AML-193 (cell line): ENCODE data around the gene ANKRD11.

Source experiments
- DNase-seq, 2 experiments: peaks; one replicate each; lab custom pipeline; 2025; lab: John Stamatoyannopoulos, UW

The ANKRD11 gene

GRCh38 chr16:89297156-89297874 is 193.0 kb downstream of the ANKRD11 start:
- no peak for DNase-seq

- DNase-seq: no peak
Observed at GRCh38 chr16:89295915-89296314, 194.4 kb downstream of the ANKRD11 start.

GRCh38 chr16:89295071-89295900 is 195.1 kb downstream of the ANKRD11 start:
- no peak for DNase-seq

DNA sequence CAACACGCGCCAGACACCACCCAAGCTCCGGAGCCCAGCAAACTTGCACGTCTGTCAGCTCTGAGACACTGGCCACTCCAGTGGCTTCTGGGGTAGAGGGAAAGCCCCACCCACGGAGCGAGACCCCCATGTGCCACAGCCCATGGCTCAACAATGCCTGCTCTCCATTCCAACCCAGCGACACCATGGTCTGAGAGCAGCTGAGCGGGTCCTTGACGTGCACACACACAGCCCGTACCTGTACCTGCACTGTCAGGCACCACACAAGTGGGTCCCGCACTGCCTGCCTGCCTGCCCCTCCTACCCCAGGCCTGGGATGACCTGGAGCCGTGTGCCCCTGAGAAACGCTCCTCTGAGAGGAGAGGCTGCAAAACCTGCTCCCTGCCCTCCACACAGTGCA is 195.9 kb downstream of the ANKRD11 start:
- no peak for DNase-seq

DNA sequence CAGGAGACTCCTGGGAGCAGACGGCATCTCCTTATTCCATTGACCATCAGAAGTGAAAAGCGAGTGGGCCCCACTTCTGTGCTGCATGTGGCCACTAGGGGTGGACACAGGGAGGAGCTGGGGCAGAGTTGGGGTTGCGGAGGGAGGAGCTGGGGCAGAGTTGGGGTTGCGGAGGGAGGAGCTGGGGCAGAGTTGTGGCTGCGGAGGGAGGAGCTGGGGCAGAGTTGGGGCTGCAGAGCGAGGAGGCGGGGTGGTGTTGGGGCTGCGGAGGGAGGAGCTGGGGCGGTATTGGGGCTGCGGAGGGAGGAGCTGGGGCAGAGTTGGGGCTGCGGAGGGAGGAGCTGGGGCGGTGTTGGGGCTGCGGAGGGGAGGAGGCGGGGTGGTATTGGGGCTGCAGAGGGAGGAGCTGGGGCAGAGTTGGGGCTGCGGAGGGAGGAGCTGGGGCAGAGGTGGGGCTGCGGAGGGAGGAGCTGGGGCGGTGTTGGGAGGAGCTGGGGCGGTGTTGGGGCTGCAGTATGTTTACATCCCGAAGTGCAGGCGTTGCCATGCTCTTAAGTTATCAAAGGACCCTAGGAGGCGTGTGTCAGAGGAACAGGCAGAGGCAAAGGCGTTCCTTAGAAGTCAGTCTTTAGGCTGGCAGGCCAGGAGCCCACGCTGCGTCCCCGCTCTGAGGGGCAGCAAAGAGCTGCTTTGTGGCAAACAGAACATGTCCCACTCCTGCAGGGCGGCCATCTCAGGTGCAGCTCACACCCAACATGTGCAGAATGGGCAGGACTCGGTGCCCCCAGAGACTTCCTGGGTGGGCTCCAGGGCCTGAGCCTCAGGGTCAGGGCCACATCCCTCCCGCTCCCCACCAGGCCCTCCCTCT is 196.9 kb downstream of the ANKRD11 start:
- no peak for DNase-seq

DNA sequence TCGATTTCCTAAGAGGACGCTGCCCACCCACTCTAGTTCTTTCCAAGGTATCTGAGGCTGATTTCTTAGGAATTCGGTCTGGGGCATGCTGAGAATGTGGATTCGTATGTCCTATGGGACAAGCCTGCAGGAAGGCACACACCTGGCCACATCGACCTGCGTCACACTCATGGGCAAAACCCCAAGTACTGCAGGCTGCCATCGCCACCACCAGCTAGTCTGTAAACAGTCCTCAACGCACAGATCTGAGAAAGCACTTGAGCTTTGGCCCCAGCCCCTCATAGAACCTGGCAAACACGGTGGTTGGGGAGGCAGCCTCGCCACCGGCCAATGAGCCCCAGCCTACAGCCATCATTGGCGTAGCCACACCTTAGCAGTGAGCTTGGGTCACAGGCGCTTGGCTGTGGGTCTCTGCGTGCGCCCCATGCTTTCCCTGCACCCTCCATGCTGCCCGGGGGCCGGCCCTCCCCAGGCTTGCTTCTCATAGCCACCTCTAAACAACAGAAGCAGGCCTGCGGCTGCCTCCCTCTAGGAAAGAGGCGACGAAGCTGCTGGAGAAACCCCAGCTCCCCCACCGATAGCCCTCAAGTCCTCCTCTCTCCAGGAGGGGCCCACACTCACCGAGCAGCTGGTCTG is 197.8 kb downstream of the ANKRD11 start:
- no peak for DNase-seq

DNA sequence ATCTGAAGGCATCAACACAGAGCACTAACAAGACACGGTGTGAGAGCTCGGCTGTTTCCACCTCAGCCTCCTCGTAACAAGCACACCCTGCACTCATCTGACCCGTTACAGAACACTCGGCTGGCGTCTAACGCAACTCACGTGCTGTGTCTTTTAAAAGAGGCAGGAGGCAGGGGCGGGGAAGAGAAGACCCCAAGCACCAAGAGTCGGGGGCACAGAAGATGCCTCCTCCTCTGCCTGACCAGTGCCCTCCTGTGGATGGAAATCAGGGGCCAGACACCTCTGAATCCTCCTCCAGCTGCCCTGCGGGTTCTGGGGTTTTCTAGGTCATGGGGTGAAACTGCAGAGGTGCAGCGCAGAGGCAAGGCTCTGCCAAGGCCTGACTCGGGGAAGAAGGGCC is 198.6 kb downstream of the ANKRD11 start:
- no peak for DNase-seq

DNA sequence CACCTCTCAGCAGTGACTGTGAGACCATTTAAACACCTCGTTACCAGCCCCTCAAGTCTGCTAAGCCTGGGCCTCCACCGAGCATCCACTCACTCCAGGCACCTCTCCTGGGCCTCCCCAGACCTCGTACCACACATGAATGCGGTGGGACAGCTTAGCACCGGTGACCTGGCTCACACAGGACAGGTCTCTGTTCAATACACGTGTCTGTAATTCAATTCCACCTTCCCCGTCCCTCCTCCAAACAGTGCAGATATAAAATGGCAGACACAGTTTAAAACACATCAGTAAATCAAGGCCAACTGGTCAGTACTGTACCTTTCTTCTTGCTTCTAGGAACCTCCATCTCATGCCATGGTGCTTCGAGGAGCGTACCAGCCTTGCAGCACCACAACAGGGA is 199.0 kb downstream of the ANKRD11 start:
- no peak for DNase-seq

GRCh38 chr16:89290887-89291286 is 199.5 kb downstream of the ANKRD11 start:
- no peak for DNase-seq

GRCh38 chr16:89290472-89290871 is 199.9 kb downstream of the ANKRD11 start:
- DNase-seq: no peak

DNA sequence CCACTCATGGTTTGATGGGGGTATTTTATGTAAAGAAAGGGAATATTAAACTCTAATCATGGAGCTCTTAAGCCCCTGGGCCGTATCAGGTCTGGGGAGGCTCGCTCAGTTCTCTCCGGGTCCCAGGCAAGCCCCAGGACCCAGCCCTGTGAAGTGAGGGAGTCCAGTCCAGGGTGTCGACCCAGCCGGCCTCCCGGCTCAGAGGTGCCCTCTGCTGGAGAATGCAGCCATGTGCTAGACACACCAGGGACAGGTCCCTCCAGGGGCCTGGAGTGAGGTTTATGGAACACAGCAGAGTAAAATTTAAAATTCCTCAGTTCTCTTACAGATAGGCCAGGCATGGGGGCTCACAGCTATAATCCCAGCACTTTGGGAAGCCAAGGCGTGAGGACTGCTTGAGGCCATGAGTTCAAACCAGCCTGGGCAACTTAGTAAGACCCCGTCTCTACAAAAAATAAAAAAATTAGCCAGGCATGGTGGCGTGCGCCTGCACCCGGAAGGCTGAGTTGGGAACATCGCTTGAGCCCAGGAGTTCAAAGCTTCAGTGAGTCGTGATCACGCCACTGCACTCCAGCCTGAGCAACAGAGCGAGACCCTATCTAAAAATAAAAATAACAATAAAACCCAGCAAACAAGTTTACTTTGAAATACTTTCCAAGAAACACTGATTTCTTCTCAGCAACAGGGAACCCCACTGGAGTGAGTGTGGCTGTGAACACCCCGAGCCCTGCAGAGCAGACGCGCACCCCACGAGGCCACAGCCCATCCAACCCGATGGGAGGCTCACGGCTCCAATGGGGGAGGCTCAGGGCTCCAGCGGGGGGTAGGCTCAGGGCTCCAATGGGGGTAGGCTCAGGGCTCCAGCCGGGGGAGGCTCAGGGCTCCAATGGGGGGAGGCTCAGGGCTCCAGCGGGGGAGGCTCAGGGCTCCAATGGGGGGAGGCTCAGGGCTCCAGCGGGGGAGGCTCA is 200.6 kb downstream of the ANKRD11 start:
- peak; percentile 38 to 49 for DNase-seq

DNA sequence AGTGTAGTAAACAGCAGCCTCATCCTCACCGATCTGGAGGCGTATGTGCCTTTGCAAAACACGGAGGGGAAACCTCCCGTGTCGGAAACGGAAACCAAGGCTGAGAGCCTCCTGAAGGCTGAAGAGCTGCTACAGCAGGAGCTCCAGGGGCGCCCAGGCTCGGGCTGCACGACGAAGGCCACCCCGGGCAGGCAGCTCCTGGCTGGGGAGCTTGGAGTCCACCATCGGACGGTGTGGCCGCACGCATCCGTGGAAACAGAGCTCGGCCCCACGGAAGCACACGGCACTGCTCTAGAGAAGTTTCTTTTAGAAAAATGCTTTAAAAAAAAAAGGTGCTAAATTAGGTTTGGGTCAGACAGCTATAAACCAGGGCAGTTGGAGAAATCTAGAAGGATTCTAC is 201.4 kb downstream of the ANKRD11 start:
- DNase-seq: no peak

DNA sequence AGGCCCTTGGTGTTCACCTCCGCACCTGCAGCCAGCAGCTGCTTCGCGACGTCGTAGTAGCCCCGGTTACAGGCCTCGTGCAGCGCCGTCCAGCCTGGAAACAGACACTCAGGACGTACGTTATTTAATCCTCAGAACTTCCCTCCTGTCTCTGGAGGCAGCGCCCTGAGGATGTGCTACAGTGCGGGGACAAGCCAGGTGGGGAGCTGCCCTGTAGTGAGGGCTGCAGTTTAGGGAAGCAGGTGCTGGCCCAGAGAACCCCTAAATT is 201.8 kb downstream of the ANKRD11 start:
- no peak for DNase-seq

GRCh38 chr16:89287777-89288576 is 202.4 kb downstream of the ANKRD11 start:
- no peak for DNase-seq

GRCh38 chr16:89286096-89286495 is 204.3 kb downstream of the ANKRD11 start:
- no peak for DNase-seq

- DNase-seq: no peak
Observed at GRCh38 chr16:89285381-89285780, 205.0 kb downstream of the ANKRD11 start.

- no peak for DNase-seq
Observed at GRCh38 chr16:89283449-89283848, 206.9 kb downstream of the ANKRD11 start.

GRCh38 chr16:89282523-89282922 is 207.8 kb downstream of the ANKRD11 start:
- DNase-seq: no peak

GRCh38 chr16:89281829-89282228 is 208.5 kb downstream of the ANKRD11 start:
- no peak for DNase-seq

- DNase-seq: no peak
Observed at GRCh38 chr16:89281189-89281577, 209.2 kb downstream of the ANKRD11 start.
